Measurements from ENCODE around the gene CDHR3. TPM values are rescaled to one million over a fixed set of nuclear protein-coding genes. Genes with fewer than 3 reads are reported as not detected.
"Not testable (repeated sequence)": the region's sequence is repeated elsewhere in the genome, so short reads cannot be mapped to it uniquely, and the experiment has no call there.

The CDHR3 gene
- total RNA-seq, 2 donors from 2014 or later = 2.2 to 3.9 TPM

GRCh38 chr7:105979405-105979804, 16.3 kb downstream of the CDHR3 start:
- no peak overlapping the region for H3K27ac ChIP-seq
- H3K36me3 ChIP-seq = no peaks in the 10 kb centered on the region
- TF ChIP-seq CTCF (IDR thresholded peaks at IDR 0.05) = no peak
- TF ChIP-seq POLR2AphosphoS5 (IDR thresholded peaks at IDR 0.05) = no peak
- no peak for TF ChIP-seq POLR2A (IDR thresholded peaks at IDR 0.05)
- no peaks in the 10 kb centered on the region for H3K27me3 ChIP-seq (replicated peaks; ENCODE audit: insufficient read depth)
- intact Hi-C loops (cut with DNase I) = no loop called here
- no peak overlapping the region for H3K4me3 ChIP-seq
- 93% methylated on average over 2 of the region's 2 CpGs for WGBS
- DNase-seq (ENCODE audit: low spot score) = no peak
- H3K4me1 ChIP-seq (replicated peaks) = no peaks in the 10 kb centered on the region
- no peaks in the 10 kb centered on the region for H3K9me3 ChIP-seq

- no peaks in the 10 kb centered on the region for H3K27me3 ChIP-seq (replicated peaks; ENCODE audit: insufficient read depth)
- no peaks in the 10 kb centered on the region for H3K36me3 ChIP-seq
- no peaks in the 10 kb centered on the region for H3K9me3 ChIP-seq
- TF ChIP-seq POLR2AphosphoS5 (IDR thresholded peaks at IDR 0.05) (no peak), POLR2A (IDR thresholded peaks at IDR 0.05) (no peak), CTCF (IDR thresholded peaks at IDR 0.05) (no peak)
- H3K4me3 ChIP-seq = no peak overlapping the region
- H3K4me1 ChIP-seq (replicated peaks) = no peaks in the 10 kb centered on the region
- 75% methylated on average over 3 of the region's 3 CpGs for WGBS
- DNase-seq (ENCODE audit: low spot score) = no peak
- intact Hi-C loops (cut with DNase I) = no loop called here
- no peak overlapping the region for H3K27ac ChIP-seq
Observed at GRCh38 chr7:105980645-105981396, 17.8 kb downstream of the CDHR3 start.

- Histone ChIP-seq H3K4me1 (replicated peaks) (no peaks in the 10 kb centered on the region), H3K4me3 (no peak overlapping the region), H3K27ac (no peak overlapping the region), H3K9me3 (no peaks in the 10 kb centered on the region), H3K36me3 (no peaks in the 10 kb centered on the region), H3K27me3 (replicated peaks; ENCODE audit: insufficient read depth) (no peaks in the 10 kb centered on the region)
- intact Hi-C loops (cut with DNase I) = no loop called here
- 83% methylated on average over 2 of the region's 2 CpGs for WGBS
- TF ChIP-seq POLR2AphosphoS5 (IDR thresholded peaks at IDR 0.05) = no peak
- no peak for TF ChIP-seq CTCF (IDR thresholded peaks at IDR 0.05)
- no peak for TF ChIP-seq POLR2A (IDR thresholded peaks at IDR 0.05)
- no peak for DNase-seq (ENCODE audit: low spot score)
Observed at GRCh38 chr7:105982388-105982787, 19.3 kb downstream of the CDHR3 start.

- H3K9me3 ChIP-seq; intact Hi-C loops (cut with DNase I); H3K27me3 ChIP-seq (replicated peaks; ENCODE audit: insufficient read depth); H3K4me3 ChIP-seq; H3K4me1 ChIP-seq (replicated peaks); H3K27ac ChIP-seq; DNase-seq (ENCODE audit: low spot score); H3K36me3 ChIP-seq: not testable (repeated sequence)
- 92% methylated on average over 6 of the region's 6 CpGs for WGBS
Observed at GRCh38 chr7:105984808-105985207, 21.7 kb downstream of the CDHR3 start.

GRCh38 chr7:105985229-105985628, 22.2 kb downstream of the CDHR3 start:
- Histone ChIP-seq H3K27me3 (replicated peaks; ENCODE audit: insufficient read depth) (no peaks in the 10 kb centered on the region), H3K4me1 (replicated peaks) (no peaks in the 10 kb centered on the region), H3K4me3 (no peak overlapping the region), H3K36me3 (no peaks in the 10 kb centered on the region), H3K27ac (no peak overlapping the region), H3K9me3 (no peaks in the 10 kb centered on the region)
- no peak for TF ChIP-seq POLR2A (IDR thresholded peaks at IDR 0.05)
- TF ChIP-seq CTCF (IDR thresholded peaks at IDR 0.05) = no peak
- no peak for TF ChIP-seq POLR2AphosphoS5 (IDR thresholded peaks at IDR 0.05)
- 57% methylated on average over 4 of the region's 4 CpGs for WGBS
- no peak for DNase-seq (ENCODE audit: low spot score)
- intact Hi-C loops (cut with DNase I) = no loop called here

Measured in prostate gland (tissue), 2 donors.